ENCODE data around the gene PIGQ.
A peak's percentile ranks its signal among the peaks of the same experiment; 100 is the strongest.
"Not testable (repeated sequence)": the region's sequence is repeated elsewhere in the genome, so short reads cannot be mapped to it uniquely, and the experiment has no call there.

The PIGQ gene

DNA sequence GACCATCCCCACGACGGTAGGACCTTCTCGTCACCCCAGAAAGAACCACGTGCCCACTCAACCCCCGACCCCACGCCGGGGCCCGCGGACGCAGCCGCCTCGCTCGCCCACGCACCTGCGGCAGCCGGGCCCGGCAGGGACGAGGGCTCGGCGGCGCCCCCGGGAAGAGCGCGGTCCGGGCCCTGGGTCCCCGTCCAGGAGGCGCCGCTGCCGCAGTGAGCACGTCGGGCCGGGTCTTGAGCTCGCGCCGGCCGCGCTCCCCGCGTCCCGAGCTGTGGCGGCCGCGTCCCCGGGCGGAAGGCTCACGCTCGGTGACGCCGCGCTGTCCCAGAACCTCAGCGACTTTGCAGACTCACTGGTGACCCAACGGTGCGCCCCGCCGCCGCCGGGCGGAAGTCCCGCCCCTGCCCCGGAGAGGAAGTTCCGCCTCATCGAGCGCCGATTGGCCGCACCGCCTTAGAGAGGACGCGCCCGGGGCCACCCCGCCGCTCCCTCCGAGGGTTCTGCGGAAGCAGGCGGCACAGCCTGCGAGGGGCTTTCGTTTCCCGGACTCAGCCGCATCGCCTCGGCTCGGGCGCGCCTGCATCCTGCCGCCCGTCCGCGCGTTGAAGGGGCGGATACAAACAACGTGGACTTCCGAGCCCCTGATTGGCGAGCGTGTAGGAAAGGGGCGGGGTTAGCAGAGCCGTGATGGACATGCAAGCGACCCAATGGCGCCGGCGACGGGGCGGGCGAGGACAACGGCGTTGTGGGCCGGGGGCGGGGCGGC is 19.3 kb downstream of the PIGQ start:
- DNase-seq = peak; percentile 98

GRCh38 chr16:589658-590187 is 20.0 kb downstream of the PIGQ start, which contains the start of gene RAB40C:
RAB40C (plus strand) TSS chr16:590066; CDS start chr16:590292, 226 bp downstream.
- peak; percentile 99 for DNase-seq

GRCh38 chr16:590188-590814 is 20.5 kb downstream of the PIGQ start:
- no peak for DNase-seq

- DNase-seq = no peak
These were observed 21.0 kb downstream of the PIGQ start for GRCh38 chr16:590815-591200.

DNA sequence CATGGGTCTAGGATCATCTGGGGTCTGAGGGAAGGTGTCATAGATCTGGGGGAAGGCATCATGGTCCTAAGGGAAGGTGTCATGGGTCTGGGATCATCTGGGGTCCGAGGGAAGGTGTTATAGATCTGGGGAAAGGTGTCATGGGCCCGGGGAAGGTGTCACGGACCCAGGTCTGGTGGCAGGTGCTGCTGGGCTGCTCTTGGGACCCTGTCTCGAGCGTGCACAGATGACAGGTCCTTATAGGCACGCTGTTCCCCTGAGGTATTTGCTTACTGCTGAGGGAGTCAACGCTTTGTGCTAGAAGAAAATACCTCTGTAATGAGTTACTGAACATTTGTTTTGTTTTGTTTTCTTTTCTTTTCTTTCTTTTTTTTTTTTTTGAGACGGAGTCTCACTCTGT is 21.5 kb downstream of the PIGQ start:
- DNase-seq = no peak

DNA sequence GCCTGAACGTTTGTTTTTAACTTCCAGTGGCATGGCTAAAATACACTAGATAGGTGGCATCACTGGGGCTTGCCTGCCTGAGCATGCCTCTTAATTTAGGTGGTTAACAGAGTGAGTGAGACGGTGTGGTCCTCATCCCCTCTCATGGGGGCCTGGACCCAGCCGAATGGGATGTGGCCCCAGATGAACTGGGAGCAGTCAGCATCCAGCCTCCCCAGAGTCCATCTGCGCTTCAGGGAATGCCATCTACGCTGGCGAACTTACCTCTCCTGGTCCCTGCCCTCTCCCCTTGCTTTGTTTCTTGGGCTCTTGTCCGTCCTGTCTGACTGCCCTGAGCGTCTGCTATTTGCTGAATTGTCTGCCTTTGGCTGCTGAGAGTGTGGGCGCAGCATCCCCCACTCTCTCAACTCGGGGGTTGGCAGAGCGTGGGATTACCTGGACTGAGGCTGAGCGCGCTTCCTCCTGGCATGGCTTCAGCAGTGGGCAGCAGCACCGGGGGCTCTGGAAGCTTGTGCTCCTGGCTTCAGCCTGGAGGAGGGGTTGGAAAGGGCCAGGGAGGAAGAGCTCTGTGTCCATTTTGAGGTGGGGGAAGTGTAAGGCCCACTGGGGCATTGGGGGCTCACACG is 22.2 kb downstream of the PIGQ start:
- no peak for DNase-seq

DNA sequence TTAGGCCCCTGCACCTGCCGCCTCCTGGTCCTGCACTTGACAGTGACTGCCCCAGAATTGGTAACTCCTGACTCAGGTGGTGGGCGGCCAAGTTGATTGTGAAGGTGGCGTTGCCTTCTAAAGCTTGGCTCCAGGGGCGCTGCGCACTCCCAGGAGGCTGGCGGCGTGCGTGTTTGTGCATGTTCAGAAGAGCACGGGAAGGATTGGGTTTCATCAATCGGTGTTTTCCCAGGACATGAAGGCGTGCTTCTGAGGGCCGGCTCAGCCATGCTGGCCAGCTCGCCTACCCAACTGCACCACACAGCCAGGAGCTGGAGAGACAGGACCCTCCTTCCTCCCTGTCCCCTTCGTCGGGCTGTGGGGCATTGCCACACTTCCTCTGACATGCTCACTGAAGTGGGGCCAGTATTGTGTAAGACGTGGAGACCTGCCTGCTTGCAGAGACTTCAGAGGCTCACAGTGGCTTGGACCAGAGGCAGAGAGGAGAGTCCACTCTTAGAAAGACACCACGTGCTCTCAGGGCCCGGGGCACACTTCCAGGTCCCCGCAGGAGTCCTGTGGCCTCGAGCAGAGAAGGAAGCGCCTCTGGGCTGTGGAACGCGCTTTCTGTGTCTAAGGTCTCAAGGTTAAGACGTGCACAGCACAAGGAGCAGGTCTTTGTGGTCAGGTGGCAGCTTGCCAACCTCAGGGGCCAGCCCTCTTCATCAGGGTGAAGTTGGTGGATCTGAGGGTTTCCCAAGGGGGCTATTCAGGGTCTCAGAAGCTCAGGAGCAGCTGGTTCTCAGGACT is 22.9 kb downstream of the PIGQ start:
- no peak for DNase-seq

GRCh38 chr16:593406-593805 is 23.6 kb downstream of the PIGQ start:
- DNase-seq = no peak

DNA sequence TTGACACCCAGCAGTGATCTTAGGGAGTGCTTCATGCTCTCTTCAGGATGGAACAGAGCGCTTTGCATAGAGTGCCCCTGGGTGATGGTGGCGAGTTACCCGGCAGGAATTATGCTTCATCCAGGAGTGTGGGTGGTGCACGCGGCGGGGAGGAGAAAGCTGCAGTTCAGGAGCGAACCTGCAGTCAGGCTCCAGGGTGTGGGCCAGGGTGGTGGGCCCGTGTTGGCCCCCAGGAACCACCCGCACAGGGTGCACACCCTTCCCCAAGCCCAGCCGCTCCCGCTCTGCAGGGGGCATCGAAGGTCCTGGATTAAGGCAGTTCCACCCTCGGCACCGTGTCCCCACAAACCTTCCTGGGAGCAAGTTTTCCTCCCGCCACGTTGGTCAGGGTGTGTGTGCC is 24.0 kb downstream of the PIGQ start:
- DNase-seq = no peak

DNA sequence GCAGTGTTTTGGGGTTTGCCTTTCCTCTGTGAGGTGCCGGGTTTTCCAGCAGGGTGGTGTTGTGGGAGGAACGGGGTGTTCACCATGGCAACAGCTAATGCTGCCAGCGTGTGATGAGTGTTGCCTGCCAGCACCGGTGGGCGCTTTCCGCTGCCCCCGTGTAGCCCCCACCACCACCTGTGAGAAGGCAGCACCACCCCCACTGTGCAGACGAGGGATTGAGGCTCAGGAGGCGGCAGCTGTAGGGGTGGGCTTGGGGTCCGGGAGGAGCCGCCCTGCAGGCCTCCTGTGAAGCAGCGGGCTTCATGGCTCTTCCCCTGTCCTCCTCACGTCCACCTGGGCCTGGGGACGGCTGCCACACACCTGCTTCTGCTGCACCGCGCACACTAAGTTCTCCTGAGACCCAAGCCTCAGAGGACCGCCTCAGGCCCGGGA is 25.3 kb downstream of the PIGQ start:
- DNase-seq = no peak

DNA sequence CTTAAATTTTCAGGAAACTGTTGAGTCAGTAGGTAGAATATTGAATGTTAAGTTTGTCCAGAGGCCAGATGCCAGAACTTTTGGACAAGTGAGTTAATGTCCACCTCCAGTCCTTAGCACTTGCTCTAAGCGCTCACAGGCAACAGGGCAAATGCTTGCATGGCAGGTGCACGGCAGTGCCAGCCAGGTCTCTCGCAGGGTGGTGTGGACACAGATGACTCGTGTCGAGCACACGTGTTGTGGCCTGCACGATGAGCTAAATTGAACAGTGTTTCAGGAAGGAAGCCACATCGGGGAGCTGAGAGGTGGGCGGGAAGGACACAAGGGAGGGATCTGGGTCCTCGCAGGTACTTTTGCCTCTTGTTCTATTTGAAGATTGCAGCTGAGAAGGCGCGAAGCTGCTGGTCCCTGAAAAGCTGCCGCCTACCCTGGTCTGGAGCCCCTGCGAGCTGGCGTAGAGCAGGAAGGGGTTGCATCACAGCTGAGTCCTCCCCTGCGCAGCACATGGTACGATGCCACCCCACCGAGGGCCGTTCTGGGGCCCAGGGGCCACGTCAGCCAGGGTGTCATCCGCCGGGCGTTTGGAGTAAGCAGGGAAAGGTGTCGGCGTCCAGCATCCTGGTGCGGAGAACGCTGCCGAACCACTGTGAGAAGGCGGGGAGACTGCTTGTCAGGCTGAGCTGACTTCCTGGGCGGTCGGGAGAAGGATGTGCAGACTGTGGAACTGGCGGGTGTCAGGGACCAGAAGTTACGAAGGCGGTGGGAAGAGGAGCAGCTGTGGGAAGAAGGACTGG is 26.4 kb downstream of the PIGQ start:
- DNase-seq = no peak

- no peak for DNase-seq
These were observed 26.9 kb downstream of the PIGQ start for GRCh38 chr16:596736-597060.

DNA sequence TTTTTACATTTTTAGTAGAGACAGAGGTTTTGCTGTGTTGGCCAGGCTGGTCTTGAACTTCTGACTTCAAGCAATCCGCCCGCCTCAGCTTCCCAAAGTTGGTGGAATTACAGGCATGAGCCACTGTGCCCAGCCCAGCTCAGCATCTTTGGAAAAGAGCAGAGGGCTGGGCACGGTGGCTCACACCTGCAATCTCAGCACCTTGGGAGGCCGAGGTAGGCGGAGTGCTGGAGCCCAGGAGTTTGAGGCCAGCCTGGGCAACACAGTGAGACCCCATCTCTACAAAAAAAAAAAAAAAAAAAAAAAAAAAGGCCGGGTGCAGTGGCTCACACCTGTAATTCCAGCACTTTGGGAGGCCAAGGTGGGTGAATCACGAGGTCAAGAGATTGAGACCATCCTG is 27.9 kb downstream of the PIGQ start:
- not testable (repeated sequence) for DNase-seq

GRCh38 chr16:598823-599739 is 29.3 kb downstream of the PIGQ start:
- DNase-seq = no peak

GRCh38 chr16:600781-601180 is 31.0 kb downstream of the PIGQ start:
- DNase-seq = no peak

DNA sequence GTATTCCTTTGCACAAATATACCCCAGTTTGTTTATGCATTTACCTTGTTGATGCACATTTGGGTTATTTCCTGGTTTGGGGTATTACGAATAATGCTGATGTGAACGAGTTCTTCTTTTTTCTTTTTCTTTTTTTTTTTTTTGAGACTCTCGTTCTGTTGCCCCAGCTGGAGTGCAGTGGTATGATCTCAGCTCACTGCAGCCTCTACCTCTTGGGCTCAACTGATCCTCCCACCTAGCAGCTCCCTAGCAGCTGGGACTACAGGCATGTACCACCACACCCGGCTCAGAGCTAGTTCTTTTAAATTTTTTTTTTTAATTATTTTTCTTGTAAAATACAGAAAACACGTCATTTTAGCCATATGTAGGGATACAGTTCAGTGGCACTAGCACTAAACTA is 34.2 kb downstream of the PIGQ start:
- no peak for DNase-seq

- DNase-seq = no peak
These were observed 37.0 kb downstream of the PIGQ start for GRCh38 chr16:606656-607307.

- no peak for DNase-seq
These were observed 38.3 kb downstream of the PIGQ start for GRCh38 chr16:608019-608418.

- no peak for DNase-seq
These were observed 39.5 kb downstream of the PIGQ start for GRCh38 chr16:609316-609715.

DNA sequence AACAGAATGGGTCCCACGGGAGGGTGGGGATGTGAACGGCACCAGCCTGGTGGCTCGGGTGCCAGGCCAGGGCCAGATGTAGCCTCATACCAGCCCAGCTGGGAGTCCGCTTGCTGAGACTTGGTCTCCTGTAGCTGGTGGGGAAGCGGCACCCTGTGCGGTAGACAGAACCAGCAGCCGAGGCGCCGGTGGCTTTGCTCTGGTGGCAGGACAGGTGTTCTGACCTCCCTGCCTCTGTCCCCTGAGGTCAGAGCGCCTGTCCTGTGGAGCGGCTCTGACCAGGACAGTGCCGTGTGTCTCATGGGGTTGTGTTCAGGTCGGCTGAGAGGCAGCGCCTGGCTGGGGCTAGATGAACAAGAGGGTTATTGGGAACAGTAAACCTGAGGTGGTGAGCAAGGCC is 40.2 kb downstream of the PIGQ start:
- no peak for DNase-seq
